GM21360 (cell line): Measurements from ENCODE around the gene LUZP2.

ENCODE experiments used
- ATAC-seq: cut with Tn5 transposase; IDR thresholded peaks from one replicate; pipeline ENCODE4 v1.9.1; 2021; ENCODE audit warnings: mild to moderate bottlenecking, moderate library complexity; ENCODE audit not compliant: unreplicated experiment

The LUZP2 gene

GRCh38 chr11:25065746-25066145, 568.9 kb downstream of the LUZP2 start:
- no peak for ATAC-seq

GRCh38 chr11:25066706-25067105, 569.9 kb downstream of the LUZP2 start:
- ATAC-seq = no peak

GRCh38 chr11:25068451-25068850, 571.6 kb downstream of the LUZP2 start:
- no peak for ATAC-seq

GRCh38 chr11:25094085-25094802, 597.4 kb downstream of the LUZP2 start:
- ATAC-seq = no peak

- ATAC-seq = no peak
Measured at GRCh38 chr11:25119416-25119815, 622.6 kb downstream of the LUZP2 start.
